ENCODE data around the gene SLC17A9. TPM values are rescaled to one million over a fixed set of nuclear protein-coding genes. Genes with fewer than 3 reads are reported as not detected.

SLC17A9 gene
- total RNA-seq, 1 experiment from 2014 or later = 1.2 TPM

DNA sequence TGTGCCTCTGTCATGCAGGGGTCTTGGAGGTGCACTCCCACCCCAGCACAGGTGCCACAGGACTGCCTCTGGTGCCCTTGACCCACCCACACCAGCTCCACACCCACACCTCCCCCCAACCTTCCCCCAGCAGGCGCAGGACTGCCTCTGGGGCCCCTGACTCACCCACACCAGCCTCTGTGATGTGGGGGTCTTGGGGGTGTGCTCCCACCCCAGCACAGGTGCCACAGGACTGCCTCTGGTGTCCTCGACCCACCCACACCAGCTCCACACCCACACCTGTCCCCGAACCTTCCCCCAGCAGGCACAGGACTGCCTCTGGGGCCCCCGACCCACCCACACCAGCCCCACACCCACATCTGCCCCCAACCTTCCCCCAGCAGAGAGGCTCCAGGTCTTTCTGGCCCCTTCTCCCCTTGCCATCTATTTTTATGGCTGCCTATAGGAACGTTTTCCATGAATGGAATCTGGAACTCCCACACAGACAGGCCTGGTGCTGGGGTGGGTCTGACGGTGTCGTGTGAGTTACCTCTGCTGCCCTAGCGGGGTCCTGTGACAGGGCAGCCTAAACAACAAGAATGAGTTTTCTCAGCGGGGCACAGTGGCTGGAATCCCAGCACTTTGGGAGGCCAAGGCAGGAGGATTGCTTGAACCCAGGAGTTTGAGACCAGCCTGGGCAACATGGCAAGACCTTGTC lies 23.5 kb downstream of the SLC17A9 start:
- DNase-seq (ENCODE audit: low spot score) = no peak
- in situ Hi-C loops (cut with HindIII; ENCODE audit: low sequenced_read_pairs) = no loop called here

DNA sequence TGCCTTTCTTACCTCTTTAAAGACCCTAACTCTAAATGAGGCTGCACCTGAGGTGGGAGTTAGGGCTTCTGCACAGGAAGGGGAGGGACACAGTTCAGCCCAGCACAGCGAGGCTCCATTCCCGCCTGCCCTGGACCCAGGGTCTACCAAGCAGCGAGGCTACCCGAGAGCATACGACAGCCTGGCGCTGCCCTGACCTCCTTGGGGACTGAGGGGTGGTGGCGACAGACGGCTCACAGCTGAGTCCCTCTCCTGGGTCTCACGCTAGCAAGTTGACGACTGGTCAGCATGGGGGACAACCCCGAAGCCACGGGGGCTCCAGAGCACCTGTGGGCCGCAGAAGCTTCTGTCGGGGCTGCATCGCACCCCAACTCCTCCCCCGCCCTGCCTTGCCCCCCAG lies 24.4 kb downstream of the SLC17A9 start:
- DNase-seq (ENCODE audit: low spot score) = no peak
- in situ Hi-C loops (cut with HindIII; ENCODE audit: low sequenced_read_pairs) = no loop called here

DNA sequence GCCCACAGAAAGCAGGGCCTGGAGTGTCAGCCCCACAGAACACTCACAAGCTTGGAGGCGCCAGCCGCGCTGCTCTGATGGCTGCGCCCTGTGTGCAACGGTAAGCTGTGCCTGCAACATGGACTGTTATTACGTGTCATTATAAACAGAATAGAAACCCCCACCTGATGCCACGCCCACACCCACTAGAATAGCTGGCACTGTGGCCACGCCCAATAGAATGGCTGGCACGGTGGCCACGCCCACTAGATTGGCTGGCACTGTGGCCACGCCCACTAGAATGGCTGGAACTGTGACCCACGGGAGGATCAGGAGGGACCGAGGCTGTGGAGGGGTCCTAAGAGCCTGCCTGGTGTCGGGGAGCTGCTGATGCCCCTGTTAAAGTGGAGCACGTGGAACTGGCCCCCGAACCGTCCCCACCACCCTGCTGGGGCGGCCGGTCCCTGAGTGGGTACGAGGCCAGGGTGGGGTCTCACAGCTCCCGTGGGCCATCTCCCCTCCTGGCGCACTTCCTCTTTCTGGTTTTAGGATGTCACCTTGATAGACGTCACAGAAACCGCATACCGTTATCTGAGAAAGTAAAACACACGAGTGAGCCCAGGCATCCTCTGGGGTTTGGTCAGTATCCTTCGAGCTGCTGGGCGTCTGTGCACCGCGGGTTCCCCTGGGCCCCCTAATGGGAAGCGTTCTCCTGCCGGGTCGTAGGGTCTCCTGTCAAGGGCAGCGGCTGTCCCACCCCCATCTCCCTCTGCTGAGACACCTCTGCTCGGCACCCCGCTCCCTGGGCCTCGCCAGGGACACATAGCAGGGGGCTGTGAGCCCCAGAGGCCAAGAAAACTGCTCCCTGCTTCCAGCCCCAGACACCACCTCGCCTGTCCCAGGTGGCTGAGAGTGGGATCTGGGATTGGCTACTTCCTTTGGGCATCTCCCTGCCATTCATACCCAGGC lies 25.4 kb downstream of the SLC17A9 start:
- no peak for DNase-seq (ENCODE audit: low spot score)
- in situ Hi-C loops (cut with HindIII; ENCODE audit: low sequenced_read_pairs) = no loop called here

DNA sequence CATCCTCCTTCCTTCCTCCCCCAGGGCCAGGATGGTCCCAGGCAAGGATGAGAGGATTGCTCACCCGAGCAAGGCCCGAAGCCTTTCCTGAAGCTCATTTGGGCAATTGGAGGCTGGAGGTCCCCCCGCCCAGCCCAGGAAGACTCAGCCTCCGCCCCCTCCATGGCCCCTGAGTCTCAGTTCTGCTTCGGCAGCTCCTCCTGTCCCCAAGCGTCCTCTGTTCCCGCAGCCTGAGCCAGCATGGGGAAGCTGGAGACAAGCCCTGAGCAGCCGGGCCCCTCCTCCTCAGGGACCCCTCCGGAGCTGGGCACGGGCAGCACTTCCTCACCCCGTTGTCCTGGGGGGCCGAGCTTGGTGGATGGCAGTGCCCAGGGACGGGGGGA lies 26.0 kb downstream of the SLC17A9 start:
- DNase-seq (ENCODE audit: low spot score) = no peak

DNA sequence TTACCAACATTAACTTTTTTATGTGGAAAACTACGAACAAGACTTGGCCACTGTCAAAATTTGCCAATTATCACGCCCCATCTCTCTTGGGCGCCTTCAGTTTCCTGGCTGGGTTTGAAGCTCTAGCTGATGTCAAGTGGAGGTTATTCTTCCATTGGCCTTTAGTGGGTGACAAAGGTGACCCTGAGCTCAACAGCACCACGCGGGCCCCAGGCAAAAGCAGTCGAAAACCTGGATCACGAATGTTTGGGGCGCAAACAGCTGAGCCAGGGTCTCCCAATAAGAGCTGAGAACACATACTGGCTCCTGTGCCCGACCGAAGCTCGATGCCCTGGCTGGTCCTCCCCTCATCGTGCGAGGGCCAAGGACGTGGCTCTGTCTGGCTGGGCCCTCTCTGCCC lies 26.8 kb downstream of the SLC17A9 start:
- in situ Hi-C loops (cut with HindIII; ENCODE audit: low sequenced_read_pairs) = no loop called here
- no peak for DNase-seq (ENCODE audit: low spot score)

More for the DNA sequence above, 26.0 kb downstream of the SLC17A9 start:
- in situ Hi-C loops (cut with HindIII; ENCODE audit: low sequenced_read_pairs) = no loop called here

DNA sequence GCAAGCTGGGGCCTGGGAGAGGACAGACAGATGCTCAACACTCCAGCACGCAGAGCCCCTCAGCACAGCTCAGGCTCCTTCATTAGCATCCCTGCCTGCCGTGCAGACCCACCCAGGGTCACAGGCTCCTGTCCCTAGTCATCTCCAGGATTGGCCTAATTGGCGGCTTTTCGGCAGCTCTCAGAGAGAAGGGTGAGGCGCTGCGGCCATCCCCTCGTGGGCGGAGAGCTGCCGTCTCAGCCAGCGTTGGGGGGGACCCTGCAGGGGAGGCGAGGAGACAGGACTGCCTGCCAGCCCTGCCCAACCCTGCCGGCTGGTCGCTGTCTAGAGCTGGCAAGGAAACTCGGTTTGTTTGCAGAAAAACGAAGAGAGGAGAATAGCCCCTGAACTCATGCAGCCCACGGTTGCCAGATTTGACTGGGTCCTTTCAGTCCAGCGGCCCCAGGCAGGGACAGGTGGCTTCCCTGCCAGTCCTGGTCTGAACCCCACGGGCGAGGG lies 27.4 kb downstream of the SLC17A9 start:
- DNase-seq (ENCODE audit: low spot score) = peak; percentile 33
- in situ Hi-C loops (cut with HindIII; ENCODE audit: low sequenced_read_pairs) = no loop called here

DNA sequence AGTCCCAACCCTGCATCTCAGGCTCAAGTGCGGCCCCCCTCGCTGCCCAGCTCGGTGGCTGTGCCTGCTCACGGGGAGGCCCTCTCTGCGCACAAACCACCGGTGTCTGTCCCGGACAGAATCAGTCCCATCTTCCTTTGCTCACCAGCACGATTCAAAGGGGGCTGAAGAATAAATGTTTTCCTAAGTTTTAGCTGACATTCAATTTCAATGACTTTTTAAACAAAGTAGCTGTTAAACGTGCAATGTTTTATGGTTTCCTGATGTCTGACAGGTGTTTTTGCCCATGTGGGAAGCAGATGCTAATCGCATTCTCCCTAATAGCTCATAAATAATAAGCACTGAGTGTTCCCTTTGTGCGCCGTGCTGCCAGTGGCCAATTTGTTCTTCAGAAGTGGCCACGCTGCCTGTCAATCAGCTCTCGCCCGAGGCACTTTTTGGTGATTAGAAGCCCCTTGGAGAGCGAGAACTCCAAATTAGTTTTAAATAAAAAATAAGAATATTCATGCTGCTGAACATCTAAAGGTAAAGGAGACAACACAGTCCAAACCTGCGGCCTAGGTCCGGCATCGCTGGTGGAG lies 28.0 kb downstream of the SLC17A9 start:
- no peak for DNase-seq (ENCODE audit: low spot score)
- in situ Hi-C loops (cut with HindIII; ENCODE audit: low sequenced_read_pairs) = no loop called here

DNA sequence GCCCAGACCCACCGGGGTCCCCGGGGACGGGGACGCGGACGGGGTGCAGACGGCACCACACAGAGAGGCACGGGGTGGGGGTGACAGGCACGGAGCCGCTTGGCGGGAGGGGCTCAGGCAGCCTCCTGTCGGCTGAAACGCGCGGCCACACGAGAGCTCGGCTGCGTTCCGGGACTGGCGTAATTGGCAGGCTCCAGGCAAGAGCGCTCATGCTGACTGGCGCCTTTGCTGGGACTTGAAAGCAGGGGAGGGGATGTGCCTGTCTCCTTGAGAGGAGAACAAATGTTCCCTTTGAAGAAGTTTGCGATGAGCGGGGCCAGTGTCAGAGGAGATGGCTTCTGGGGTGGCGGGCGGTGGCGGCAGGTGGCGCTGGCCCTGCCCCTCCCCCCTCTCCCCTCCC lies 28.5 kb downstream of the SLC17A9 start:
- DNase-seq (ENCODE audit: low spot score) = peak; percentile 28
- in situ Hi-C loops (cut with HindIII; ENCODE audit: low sequenced_read_pairs) = no loop called here

DNA sequence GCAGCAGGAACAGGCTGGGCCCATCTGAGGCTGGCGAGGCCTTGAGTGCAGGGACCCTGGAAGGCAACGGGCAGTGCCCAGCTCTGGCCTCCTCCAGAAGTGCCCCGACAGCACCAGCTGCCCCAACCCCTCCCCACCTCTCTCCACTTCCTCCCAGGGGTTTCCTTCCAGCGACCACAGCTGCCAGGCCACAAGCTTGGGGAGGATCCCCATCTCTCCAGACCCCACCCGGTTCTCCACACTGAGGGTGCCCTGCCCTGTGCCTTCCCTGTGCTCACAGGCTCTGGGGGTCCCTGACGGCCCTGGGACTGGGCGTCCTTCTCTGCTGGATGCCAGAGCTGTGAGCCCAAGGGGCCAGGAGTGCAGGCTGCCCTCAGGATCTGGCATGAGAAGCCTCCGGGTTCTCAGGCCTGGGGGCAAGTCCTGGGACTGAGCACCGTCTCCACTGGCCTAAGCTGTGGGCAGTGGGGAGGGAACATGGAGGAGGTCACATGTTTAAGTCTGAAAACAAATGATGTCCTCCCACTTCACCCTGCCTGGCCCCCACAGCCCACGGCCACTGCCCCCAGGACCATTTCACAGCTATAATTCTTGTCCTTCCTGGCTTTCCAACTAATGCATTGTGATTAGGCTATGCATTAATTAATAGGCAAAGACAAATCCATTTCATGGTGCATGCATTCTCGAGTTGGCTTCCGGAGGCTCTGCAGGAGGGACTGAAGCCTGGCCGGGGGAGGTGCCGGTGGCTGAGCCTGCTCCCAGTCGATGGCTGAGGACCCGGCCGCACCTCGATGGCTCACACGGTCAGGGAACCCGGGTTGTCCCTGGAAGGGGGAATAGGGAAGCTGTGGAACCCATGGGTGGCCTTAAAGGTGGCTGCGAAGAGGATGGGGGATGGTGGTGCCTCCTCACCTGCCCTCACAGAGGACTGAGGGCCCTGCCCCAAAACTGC lies 29.9 kb downstream of the SLC17A9 start:
- DNase-seq (ENCODE audit: low spot score) = no peak
- in situ Hi-C loops (cut with HindIII; ENCODE audit: low sequenced_read_pairs) = no loop called here

DNA sequence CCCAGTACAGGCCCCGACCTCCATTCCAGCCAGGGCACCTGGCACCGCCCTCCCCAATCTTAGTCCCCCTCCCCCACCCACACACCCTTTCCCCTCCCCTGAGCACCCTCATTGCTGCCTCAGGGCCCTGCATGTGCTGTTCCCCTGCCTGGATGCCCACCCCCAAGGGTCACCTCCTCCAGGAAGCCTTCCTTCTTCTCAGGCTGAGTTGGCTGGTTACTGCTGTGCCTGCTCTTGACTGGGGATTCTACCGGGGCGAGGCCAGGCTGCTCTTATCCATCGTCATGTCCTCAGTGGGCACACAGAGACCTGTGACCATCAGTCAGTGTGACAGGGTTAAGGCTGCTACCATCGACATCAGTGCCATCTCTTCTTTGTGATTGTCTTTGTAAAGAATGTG lies 30.7 kb downstream of the SLC17A9 start:
- no peak for DNase-seq (ENCODE audit: low spot score)
- in situ Hi-C loops (cut with HindIII; ENCODE audit: low sequenced_read_pairs) = no loop called here

DNA sequence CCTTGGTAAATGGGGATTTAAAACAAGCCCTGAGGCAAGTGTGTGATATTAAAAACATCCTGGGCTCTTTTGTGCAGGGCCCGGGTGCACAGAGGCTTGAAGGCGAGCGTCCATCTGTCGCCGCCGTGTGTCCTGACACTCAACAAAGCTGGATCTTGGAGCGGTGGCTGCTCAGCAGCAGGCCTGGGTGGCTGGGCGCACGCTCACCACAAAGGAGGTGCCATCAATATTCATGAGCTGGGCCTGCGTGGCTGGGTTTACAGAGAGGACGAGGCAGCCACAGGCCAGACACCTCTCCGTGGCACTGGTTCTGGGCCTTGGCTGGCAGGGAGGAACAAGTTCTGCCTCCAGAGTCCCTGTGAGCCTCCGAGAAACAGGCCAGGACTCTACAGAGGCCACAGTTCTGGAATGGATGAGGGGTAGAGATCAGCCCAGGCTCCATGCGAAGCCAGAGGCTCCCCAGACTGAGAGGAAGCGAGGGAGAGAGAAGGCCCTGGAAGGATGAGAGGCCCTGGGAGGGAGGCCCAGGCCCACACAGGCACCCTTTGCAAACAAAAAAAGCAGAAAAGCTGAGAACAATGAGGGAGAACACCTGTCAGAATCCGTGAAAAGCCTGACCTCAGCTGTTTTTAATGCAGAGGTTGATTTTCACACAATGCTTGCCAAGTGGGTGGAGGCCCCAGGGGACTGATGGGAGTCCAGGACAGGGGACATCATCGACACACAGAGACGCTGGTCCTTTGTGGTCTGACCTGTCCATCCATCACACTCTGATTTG lies 32.3 kb downstream of the SLC17A9 start:
- DNase-seq (ENCODE audit: low spot score) = peak; percentile 10
- in situ Hi-C loops (cut with HindIII; ENCODE audit: low sequenced_read_pairs) = no loop called here

DNA sequence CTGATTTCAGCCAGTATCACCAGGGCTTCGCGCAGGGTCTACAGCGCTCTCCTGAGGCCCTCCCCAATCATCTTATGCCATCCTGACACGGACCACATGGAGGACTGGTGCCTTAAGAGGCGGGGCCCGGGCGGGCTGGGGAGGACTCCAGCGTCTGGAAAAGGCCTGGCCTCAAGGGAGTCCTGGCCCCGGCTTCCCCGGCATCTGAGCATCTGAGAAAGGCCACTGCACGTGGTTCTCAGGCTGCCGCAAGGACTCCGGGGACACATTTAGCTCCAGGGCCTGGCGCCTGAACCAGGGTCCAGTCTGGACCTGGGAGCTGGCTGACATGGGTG lies 32.9 kb downstream of the SLC17A9 start:
- no peak for DNase-seq (ENCODE audit: low spot score)
- in situ Hi-C loops (cut with HindIII; ENCODE audit: low sequenced_read_pairs) = no loop called here

DNA sequence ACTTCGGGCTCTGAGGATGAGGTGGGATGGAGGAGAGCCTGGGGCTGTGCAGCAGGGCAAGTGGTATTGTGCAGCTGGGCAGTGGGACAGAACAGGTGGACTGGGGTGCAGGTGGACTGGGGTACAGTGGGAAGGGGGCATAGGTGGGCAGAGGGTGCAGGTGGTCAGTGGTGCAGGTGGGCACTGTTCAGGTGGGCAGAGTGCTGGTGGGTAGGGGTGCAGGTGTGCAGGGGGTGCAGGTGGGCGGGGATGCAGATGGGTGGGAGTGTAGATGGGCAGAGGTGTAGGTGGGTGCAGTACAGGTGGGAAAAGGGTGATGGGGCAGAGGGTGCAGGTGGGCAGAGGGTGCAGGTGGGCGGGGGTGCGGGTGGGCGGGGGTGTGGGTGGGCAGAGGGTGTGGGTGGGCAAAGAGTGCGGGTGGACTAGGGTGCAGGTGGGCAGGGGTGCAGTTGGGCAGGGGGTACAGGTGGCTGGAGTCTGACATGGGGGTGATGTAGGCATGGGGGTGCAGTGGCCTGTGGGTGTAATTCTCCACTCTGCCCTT lies 33.8 kb downstream of the SLC17A9 start:
- in situ Hi-C loops (cut with HindIII; ENCODE audit: low sequenced_read_pairs) = no loop called here
- no peak for DNase-seq (ENCODE audit: low spot score)

DNA sequence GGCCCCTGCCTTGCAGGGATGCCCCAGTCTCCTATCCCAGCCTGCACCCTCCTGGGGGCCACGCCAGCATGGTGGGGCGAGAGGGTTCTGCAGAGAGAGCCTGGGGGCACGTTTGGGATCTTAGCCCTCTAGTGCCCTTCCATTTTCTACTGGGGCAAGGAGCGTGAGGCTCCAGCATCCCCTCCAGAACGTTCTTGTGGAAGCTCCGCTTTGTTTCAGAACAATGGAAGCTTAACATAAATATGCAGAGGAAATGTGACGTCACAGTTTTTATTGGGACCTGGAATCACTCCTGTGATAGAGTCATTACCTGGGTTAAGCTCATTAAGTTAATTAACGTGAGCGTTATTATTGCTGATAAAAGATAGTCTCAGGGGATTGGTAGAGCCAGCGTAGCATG lies 34.6 kb downstream of the SLC17A9 start:
- DNase-seq (ENCODE audit: low spot score) = no peak
- in situ Hi-C loops (cut with HindIII; ENCODE audit: low sequenced_read_pairs) = no loop called here

DNA sequence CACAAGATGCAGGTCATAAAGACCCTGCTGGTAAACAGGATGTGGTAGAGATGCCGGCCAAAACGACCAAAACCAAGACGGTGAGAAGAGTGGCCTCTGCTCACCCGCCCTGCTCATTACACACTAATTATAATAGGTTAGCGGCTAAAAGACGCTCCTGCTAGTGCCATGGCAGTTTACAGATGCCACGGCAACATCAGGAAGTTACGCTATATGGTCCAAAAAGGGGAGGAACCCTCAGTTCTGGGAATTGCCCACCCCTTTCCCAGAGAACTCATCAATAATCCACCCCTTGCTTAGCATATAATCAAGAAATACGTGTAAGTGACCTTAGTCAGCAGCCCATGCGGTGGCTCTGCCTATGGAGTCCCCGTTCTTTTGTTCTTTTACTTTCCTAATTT lies 36.7 kb downstream of the SLC17A9 start:
- in situ Hi-C loops (cut with HindIII; ENCODE audit: low sequenced_read_pairs) = no loop called here
- DNase-seq (ENCODE audit: low spot score) = no peak

DNA sequence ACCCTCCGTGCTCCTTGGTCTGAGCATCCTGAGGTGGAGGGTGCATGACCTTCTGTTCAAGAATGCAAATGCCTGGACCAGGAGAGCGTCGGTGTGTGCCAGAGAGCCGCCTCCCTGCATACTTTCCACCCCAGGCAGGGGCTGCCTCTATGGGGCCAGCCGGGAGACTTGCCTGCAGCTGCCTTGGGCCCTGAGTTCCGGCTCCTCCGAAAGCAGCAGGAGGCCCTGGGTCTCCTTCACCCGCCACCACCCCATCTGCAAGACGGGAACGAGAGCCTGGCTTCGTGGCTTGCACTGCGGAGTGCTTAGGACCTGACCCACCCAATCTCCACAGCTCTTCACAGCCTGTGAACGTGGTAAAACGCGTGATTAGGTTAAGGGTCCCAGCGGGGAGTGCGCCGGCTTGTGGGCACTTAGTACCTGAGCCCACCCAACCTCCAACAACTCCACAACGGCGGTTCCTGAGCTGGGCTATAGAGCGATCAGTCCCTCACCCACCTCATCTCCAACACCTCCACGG lies 37.9 kb downstream of the SLC17A9 start:
- in situ Hi-C loops (cut with HindIII; ENCODE audit: low sequenced_read_pairs) = no loop called here

DNA sequence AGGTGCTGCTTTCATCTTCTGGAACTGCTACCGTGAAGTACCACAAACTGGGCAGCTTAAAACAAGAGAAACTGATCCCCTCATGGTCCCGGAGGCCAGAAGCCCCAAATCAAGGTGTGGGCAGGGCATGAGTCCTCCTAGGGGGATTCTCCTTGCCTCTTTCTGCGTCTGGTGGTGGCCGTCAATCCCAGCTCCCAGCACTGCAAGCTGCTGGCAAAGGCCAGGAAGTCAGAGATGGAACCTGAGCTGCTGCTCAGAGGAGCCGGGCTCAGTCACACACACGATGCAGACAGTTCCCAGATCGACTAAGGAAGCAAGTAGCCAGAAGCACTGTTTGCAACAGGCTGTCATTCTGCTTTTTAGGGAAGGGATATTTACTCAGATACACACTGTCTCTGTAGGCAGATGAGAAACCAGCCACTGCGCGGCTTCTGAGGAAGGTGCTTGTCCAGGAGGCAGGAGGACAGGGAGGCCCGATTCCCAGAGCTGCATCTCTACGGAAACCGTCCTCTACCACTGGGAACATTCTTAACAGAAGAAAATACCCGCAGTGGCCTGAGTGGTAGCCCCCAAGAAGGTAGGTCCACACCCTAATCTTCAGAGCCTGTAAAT lies 38.8 kb downstream of the SLC17A9 start:
- DNase-seq (ENCODE audit: low spot score) = no peak
- in situ Hi-C loops (cut with HindIII; ENCODE audit: low sequenced_read_pairs) = no loop called here

More for the DNA sequence above, 37.9 kb downstream of the SLC17A9 start:
- DNase-seq (ENCODE audit: low spot score) = no peak
